ENCODE data around the gene ETS2. TPM values are rescaled to one million over a fixed set of nuclear protein-coding genes. Genes with fewer than 3 reads are reported as not detected.
A peak's percentile ranks its signal among the peaks of the same experiment; 100 is the strongest.

ETS2 gene
- total RNA-seq (2021; fragmentation: NEBNext Ultra II Directional; extraction: Animal tissue kit (Norgen Biotek cat#: 25700)), result 10 to 100 TPM; 23.2 to 33.3 (median 29.0) TPM
- long read RNA-seq, transcript ETS2-202 (10 exons, 3,766 nt), result major isoform, 23 of 25 reads
- long read RNA-seq, partial matches to known transcripts, result 2 of 25 reads
- long read RNA-seq, other reads (novel, unspliced or antisense), result 0 of 25 reads

GRCh38 chr21:38805328-38806152, at the start of gene ETS2:
TSS of gene ETS2 (plus strand) at chr21:38805929. CDS start at chr21:38810035, 4,106 bp downstream.
- Mint-ChIP-seq H3K36me3 (ENCODE audit: low read depth) (peaks cover 29% of the 10 kb centered on the region), H3K4me3 (peak within 1 kb of the TSS; percentile 92), H3K27me3 (ENCODE audit: insufficient read depth) (peaks cover 4% of the 10 kb centered on the region; the same call in 1 of the 2 replicates), H3K9me3 (no peaks in the 10 kb centered on the region), H3K27ac (peak within 1 kb of the TSS; percentile 84), H3K4me1 (ENCODE audit: low read depth) (peaks cover 55% of the 10 kb centered on the region)
- TF ChIP-seq, protein P1, sequence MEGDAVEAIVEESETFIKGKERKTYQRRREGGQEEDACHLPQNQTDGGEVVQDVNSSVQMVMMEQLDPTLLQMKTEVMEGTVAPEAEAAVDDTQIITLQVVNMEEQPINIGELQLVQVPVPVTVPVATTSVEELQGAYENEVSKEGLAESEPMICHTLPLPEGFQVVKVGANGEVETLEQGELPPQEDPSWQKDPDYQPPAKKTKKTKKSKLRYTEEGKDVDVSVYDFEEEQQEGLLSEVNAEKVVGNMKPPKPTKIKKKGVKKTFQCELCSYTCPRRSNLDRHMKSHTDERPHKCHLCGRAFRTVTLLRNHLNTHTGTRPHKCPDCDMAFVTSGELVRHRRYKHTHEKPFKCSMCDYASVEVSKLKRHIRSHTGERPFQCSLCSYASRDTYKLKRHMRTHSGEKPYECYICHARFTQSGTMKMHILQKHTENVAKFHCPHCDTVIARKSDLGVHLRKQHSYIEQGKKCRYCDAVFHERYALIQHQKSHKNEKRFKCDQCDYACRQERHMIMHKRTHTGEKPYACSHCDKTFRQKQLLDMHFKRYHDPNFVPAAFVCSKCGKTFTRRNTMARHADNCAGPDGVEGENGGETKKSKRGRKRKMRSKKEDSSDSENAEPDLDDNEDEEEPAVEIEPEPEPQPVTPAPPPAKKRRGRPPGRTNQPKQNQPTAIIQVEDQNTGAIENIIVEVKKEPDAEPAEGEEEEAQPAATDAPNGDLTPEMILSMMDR (IDR thresholded peaks at IDR 0.05), result no peak
- DNase-seq, result peak; percentile 76

DNA sequence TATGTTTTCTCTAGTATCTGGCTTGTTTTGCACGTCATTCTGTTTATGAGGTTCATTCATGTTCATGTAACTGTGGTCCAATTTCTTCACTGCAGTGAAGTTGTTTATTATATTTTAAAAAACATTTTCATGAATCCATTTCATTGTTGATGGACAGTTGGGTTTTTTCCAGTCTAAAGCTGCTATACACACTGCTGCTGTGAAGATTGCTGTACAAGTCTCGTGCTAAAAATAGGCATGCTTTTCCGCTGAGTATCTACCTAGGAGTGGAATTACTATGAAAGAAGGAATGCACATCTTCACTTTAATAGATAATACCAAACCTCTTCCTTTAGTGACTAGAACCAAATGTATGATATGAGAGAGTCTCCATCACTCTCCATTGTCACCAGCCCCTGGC, 49.0 kb upstream of the ETS2 start:
- no peaks in the 10 kb centered on the region for H3K36me3 Mint-ChIP-seq (ENCODE audit: low read depth)
- H3K4me3 Mint-ChIP-seq, result peak overlapping the region; percentile 57
- peak; percentile 94 for DNase-seq
- TF ChIP-seq, protein P1 (IDR thresholded peaks at IDR 0.05), result no peak
- H3K27me3 Mint-ChIP-seq (ENCODE audit: insufficient read depth), result peaks cover 2% of the 10 kb centered on the region; the same call in 1 of the 2 replicates
- peaks cover 69% of the 10 kb centered on the region for H3K4me1 Mint-ChIP-seq (ENCODE audit: low read depth)
- peak overlapping the region; percentile 99 for H3K27ac Mint-ChIP-seq
- no peaks in the 10 kb centered on the region for H3K9me3 Mint-ChIP-seq

DNA sequence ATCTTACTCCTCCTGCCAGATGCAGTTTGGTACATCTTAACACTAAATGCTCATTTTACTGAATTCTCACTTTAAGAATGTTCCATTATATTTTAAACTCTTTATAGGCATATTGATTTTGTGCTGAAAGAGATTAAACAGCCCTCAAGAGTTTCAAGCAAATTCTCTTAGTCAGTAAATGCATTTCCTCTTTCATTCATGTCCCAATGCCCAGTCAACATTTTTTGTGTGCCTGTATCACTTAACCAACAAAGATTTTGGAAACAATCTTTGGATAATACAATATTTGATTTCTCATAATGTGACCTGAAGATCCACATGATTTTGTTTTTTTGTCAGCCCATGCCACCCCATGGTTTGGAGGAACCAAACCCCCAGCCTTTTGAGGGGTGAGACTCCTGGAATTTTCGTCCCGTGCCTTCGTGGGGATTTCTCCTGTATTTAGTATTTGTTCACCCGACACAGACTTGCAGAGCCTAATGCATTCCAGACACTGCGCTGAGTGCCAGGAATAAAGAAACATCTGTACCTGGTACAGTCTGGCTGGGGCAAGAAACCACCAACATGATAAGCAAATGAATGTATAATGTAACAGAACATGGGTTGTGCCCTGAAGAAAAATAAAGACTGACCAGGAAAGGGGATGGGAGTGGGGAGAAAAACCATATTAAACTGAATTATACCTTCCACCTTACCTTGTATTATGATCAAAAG, 47.1 kb upstream of the ETS2 start:
- Mint-ChIP-seq H3K4me1 (ENCODE audit: low read depth) (peaks cover 74% of the 10 kb centered on the region), H3K4me3 (peak overlapping the region; percentile 44), H3K27me3 (ENCODE audit: insufficient read depth) (peaks cover 2% of the 10 kb centered on the region; the same call in 1 of the 2 replicates), H3K36me3 (ENCODE audit: low read depth) (no peaks in the 10 kb centered on the region), H3K9me3 (no peaks in the 10 kb centered on the region), H3K27ac (peak overlapping the region; percentile 99)
- DNase-seq, result no peak
- TF ChIP-seq, protein P1 (IDR thresholded peaks at IDR 0.05), result no peak

DNA sequence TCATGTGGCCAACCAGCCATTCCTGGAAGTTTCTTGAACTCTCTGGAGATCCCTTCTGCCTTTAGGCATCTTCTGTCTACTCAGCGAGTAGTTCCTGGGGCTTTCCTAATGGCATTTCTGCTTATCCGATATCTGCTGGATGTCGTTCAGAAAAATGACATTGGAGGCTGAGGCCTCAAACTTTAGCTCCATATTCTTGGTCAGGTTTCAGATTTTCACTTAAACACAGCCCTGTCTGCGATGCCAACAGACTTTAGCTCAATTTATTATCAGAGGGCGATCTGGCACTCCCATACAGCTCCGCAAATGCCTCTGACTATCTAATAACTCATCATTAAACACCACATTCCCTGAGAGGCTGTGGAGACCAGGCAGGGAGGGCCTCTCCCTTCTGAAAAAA, 46.3 kb upstream of the ETS2 start:
- Mint-ChIP-seq H3K27ac (peak overlapping the region; percentile 99), H3K4me1 (ENCODE audit: low read depth) (peaks cover 74% of the 10 kb centered on the region), H3K9me3 (no peaks in the 10 kb centered on the region), H3K36me3 (ENCODE audit: low read depth) (no peaks in the 10 kb centered on the region), H3K27me3 (ENCODE audit: insufficient read depth) (peaks cover 2% of the 10 kb centered on the region), H3K4me3 (peak overlapping the region; percentile 44)
- TF ChIP-seq, protein P1 (IDR thresholded peaks at IDR 0.05), result no peak
- DNase-seq, result peak; percentile 9

GRCh38 chr21:38760017-38760761, 45.5 kb upstream of the ETS2 start:
- no peak overlapping the region for H3K4me3 Mint-ChIP-seq

More at GRCh38 chr21:38760017-38760761, 45.5 kb upstream of the ETS2 start:
- H3K9me3 Mint-ChIP-seq, result no peaks in the 10 kb centered on the region; the same call in 1 of the 2 replicates
- no peak for DNase-seq
- H3K27ac Mint-ChIP-seq, result peak overlapping the region; percentile 99
- TF ChIP-seq, protein P1 (IDR thresholded peaks at IDR 0.05), result no peak
- peaks cover 6% of the 10 kb centered on the region for H3K36me3 Mint-ChIP-seq (ENCODE audit: low read depth)
- peaks cover 71% of the 10 kb centered on the region for H3K4me1 Mint-ChIP-seq (ENCODE audit: low read depth)
- peaks cover 6% of the 10 kb centered on the region for H3K27me3 Mint-ChIP-seq (ENCODE audit: insufficient read depth)

All from HFFc6 (cell line).